Left ventricle myocardium inferior (tissue), 1 donor: ENCODE data around the gene KCNQ2. TPM values are rescaled to one million over a fixed set of nuclear protein-coding genes. Genes with fewer than 3 reads are reported as not detected.
"Not testable (repeated sequence)": the region's sequence is repeated elsewhere in the genome, so short reads cannot be mapped to it uniquely, and the experiment has no call there.

Source experiments
- DNase-seq: peaks from one replicate; pipeline ENCODE4 v3.0.0-alpha.2; 2020
- H3K27ac ChIP-seq: fragments of 200-600 bp; replicated peaks from 2 replicates; pipeline ENCODE4 v1.8.0; 2021
- H3K27me3 ChIP-seq: fragments of 200-600 bp; 2 replicates; pipeline ENCODE4 v1.8.0; 2021; ENCODE audit warnings: low read depth
- H3K36me3 ChIP-seq: fragments of 200-600 bp; 2 replicates; pipeline ENCODE4 v1.8.0; 2021
- H3K4me1 ChIP-seq: fragments of 200-600 bp; 2 replicates; pipeline ENCODE4 v1.8.0; 2021
- H3K4me3 ChIP-seq: fragments of 200-600 bp; 2 replicates; pipeline ENCODE4 v1.8.0; 2021; ENCODE audit warnings: mild to moderate bottlenecking, moderate library complexity
- H3K9me3 ChIP-seq: fragments of 200-600 bp; replicated peaks from 2 replicates; pipeline ENCODE4 v1.8.0; 2021
- CTCF ChIP-seq: fragments of 200-600 bp; IDR thresholded peaks from 2 replicates; pipeline ENCODE4 v1.8.0; 2021; ENCODE audit warnings: antibody characterized with exemption, mild to moderate bottlenecking, borderline replicate concordance
- intact Hi-C: fragments of 100-400 bp; cut with micrococcal nuclease; formaldehyde crosslinking; loops from one replicate; pipeline ENCODE4 v1.11.0; 2022
- total RNA-seq: library from RNA; stranded (reverse); fragmentation: NEBNext Ultra II Directional; extraction: Animal tissue kit (Norgen Biotek cat#: 25700); gene quantifications from one replicate; pipeline ENCODE4 v1.2.1, GENCODE V29; 2021
- donor health status: DM: no; HTN: yes; CAD: no; lungs with severe emphysema.

Gene KCNQ2
- total RNA-seq, 1 donor from 2014 or later: 2.3 TPM

GRCh38 chr20:63481503-63481902 lies 9.0 kb upstream of the KCNQ2 start:
- Histone ChIP-seq H3K4me1 (peaks cover 32% of the 10 kb centered on the region), H3K4me3 (no peak overlapping the region), H3K27me3 (peaks cover 98% of the 10 kb centered on the region), H3K27ac (no peak overlapping the region), H3K36me3 (no peaks in the 10 kb centered on the region), H3K9me3 (peaks cover 3% of the 10 kb centered on the region)
- no peak for TF ChIP-seq CTCF
- no peak for DNase-seq
- intact Hi-C loops: no loop called here

GRCh38 chr20:63479695-63480419 lies 7.4 kb upstream of the KCNQ2 start:
- intact Hi-C loops, H3K9me3 ChIP-seq, H3K36me3 ChIP-seq, DNase-seq, H3K27ac ChIP-seq, H3K4me3 ChIP-seq: not testable (repeated sequence)
- H3K4me1 ChIP-seq: peaks cover 28% of the 10 kb centered on the region
- H3K27me3 ChIP-seq: peaks cover 98% of the 10 kb centered on the region

- DNase-seq: no peak
- Histone ChIP-seq H3K27me3 (peaks cover 98% of the 10 kb centered on the region), H3K9me3 (no peaks in the 10 kb centered on the region), H3K4me1 (peaks cover 17% of the 10 kb centered on the region), H3K4me3 (no peak overlapping the region), H3K27ac (no peak overlapping the region), H3K36me3 (no peaks in the 10 kb centered on the region)
- intact Hi-C loops: no loop called here
- no peak for TF ChIP-seq CTCF
These were observed 6.2 kb upstream of the KCNQ2 start for GRCh38 chr20:63478346-63479302.

- DNase-seq: no peak
- peaks cover 99% of the 10 kb centered on the region for H3K27me3 ChIP-seq
- no peak overlapping the region for H3K4me3 ChIP-seq
- no peak overlapping the region for H3K27ac ChIP-seq
- no peaks in the 10 kb centered on the region for H3K9me3 ChIP-seq
- intact Hi-C loops: no loop called here
- no peaks in the 10 kb centered on the region for H3K36me3 ChIP-seq
- peaks cover 10% of the 10 kb centered on the region for H3K4me1 ChIP-seq
- TF ChIP-seq CTCF: no peak
These were observed 5.5 kb upstream of the KCNQ2 start for GRCh38 chr20:63477944-63478343.

GRCh38 chr20:63477061-63477616 lies 4.7 kb upstream of the KCNQ2 start:
- H3K4me1 ChIP-seq: peaks cover 4% of the 10 kb centered on the region
- H3K36me3 ChIP-seq: no peaks in the 10 kb centered on the region
- no peak for TF ChIP-seq CTCF
- intact Hi-C loops: no loop called here
- no peak overlapping the region for H3K4me3 ChIP-seq
- H3K27ac ChIP-seq: no peak overlapping the region
- no peaks in the 10 kb centered on the region for H3K9me3 ChIP-seq
- H3K27me3 ChIP-seq: peaks cover 96% of the 10 kb centered on the region
- DNase-seq: no peak
